ENCODE data around the gene SLC23A2.
"Not testable (repeated sequence)": the region's sequence is repeated elsewhere in the genome, so short reads cannot be mapped to it uniquely, and the experiment has no call there.

SLC23A2 gene

GRCh38 chr20:5001174-5002076, at the start of gene SLC23A2:
Gene SLC23A2 (minus strand): TSS chr20:5001510. CDS start chr20:4932562, 68,948 bp downstream.
- DNase-seq: peak; percentile 57

GRCh38 chr20:5046656-5047339, 45.5 kb upstream of the SLC23A2 start:
- DNase-seq: no peak

GRCh38 chr20:5045906-5046305, 44.6 kb upstream of the SLC23A2 start:
- no peak for DNase-seq

- DNase-seq: no peak
Observed at GRCh38 chr20:5044075-5044620, 42.8 kb upstream of the SLC23A2 start.

- DNase-seq: no peak
Observed at GRCh38 chr20:5041433-5041832, 40.1 kb upstream of the SLC23A2 start.

GRCh38 chr20:5040345-5040744, 39.0 kb upstream of the SLC23A2 start:
- DNase-seq: no peak

- no peak for DNase-seq
Observed at GRCh38 chr20:5039889-5040288, 38.6 kb upstream of the SLC23A2 start.

- DNase-seq: peak; percentile 6
Observed at GRCh38 chr20:5039255-5039657, 37.9 kb upstream of the SLC23A2 start.

- DNase-seq: no peak
Observed at GRCh38 chr20:5036828-5037227, 35.5 kb upstream of the SLC23A2 start.

- DNase-seq: not testable (repeated sequence)
Observed at GRCh38 chr20:5035518-5035917, 34.2 kb upstream of the SLC23A2 start.

- no peak for DNase-seq
Observed at GRCh38 chr20:5033566-5033965, 32.3 kb upstream of the SLC23A2 start.

- not testable (repeated sequence) for DNase-seq
Observed at GRCh38 chr20:5031701-5032100, 30.4 kb upstream of the SLC23A2 start.

- DNase-seq: no peak
Observed at GRCh38 chr20:5031206-5031557, 29.9 kb upstream of the SLC23A2 start.

GRCh38 chr20:5030348-5031205, 29.3 kb upstream of the SLC23A2 start:
- DNase-seq: no peak

GRCh38 chr20:5028258-5029059, 27.1 kb upstream of the SLC23A2 start:
- DNase-seq: not testable (repeated sequence)

- DNase-seq: no peak
Observed at GRCh38 chr20:5024982-5025381, 23.7 kb upstream of the SLC23A2 start.

- no peak for DNase-seq
Observed at GRCh38 chr20:5024103-5024502, 22.8 kb upstream of the SLC23A2 start.

GRCh38 chr20:5023171-5023570, 21.9 kb upstream of the SLC23A2 start:
- not testable (repeated sequence) for DNase-seq

- DNase-seq: no peak
Observed at GRCh38 chr20:5020760-5021159, 19.4 kb upstream of the SLC23A2 start.

- no peak for DNase-seq
Observed at GRCh38 chr20:5013682-5014447, 12.6 kb upstream of the SLC23A2 start.

- DNase-seq: no peak
Observed at GRCh38 chr20:5008759-5009158, 7.4 kb upstream of the SLC23A2 start.

Measured in stimulated activated naive CD4-positive, alpha-beta T cell treated with Interleukin-2 at 50 U/mL for 16 hours (primary cell).